Measurements from ENCODE around the gene TBC1D22A. TPM values are rescaled to one million over a fixed set of nuclear protein-coding genes. Genes with fewer than 3 reads are reported as not detected.

The TBC1D22A gene
- total RNA-seq, 3 donors from 2014 or later, result 19.0 to 23.6 (median 23.6) TPM

GRCh38 chr22:46753360-46753759 is 9.1 kb upstream of the TBC1D22A start:
- Histone ChIP-seq H3K4me3 (no peak overlapping the region), H3K9me3 (no peaks in the 10 kb centered on the region), H3K4me1 (peaks cover 0 to 6% of the 10 kb centered on the region in 2 donors), H3K27ac (peak overlapping the region; percentile 68 to 90), H3K27me3 (peaks cover 0 to 4% of the 10 kb centered on the region in 2 donors), H3K36me3 (no peaks in the 10 kb centered on the region)
- DNase-seq (ENCODE audit: low spot score in 2 of 2), result no peak
- TF ChIP-seq POLR2A (IDR thresholded peaks at IDR 0.05), result no peak
- no peak for TF ChIP-seq CTCF (IDR thresholded peaks at IDR 0.05)
- no peak for TF ChIP-seq POLR2AphosphoS5 (IDR thresholded peaks at IDR 0.05)
- intact Hi-C loops (cut with DNase I; ENCODE audit: low total_unique reads), result no loop called here

- intact Hi-C loops (cut with DNase I; ENCODE audit: low total_unique reads), result no loop called here
- peak overlapping the region; percentile 68 to 90 for H3K27ac ChIP-seq
- TF ChIP-seq POLR2AphosphoS5 (IDR thresholded peaks at IDR 0.05) (no peak), CTCF (IDR thresholded peaks at IDR 0.05) (no peak), POLR2A (IDR thresholded peaks at IDR 0.05) (no peak)
- no peaks in the 10 kb centered on the region for H3K36me3 ChIP-seq
- no peak overlapping the region for H3K4me3 ChIP-seq
- DNase-seq (ENCODE audit: low spot score in 2 of 2), result no peak
- H3K27me3 ChIP-seq, result no peaks in the 10 kb centered on the region
- peaks cover 0 to 6% of the 10 kb centered on the region in 2 donors for H3K4me1 ChIP-seq
- no peaks in the 10 kb centered on the region for H3K9me3 ChIP-seq
Observed at GRCh38 chr22:46753761-46754109, 8.7 kb upstream of the TBC1D22A start.

- Histone ChIP-seq H3K36me3 (no peaks in the 10 kb centered on the region), H3K4me1 (peaks cover 0 to 6% of the 10 kb centered on the region in 2 donors), H3K27ac (peak overlapping the region; percentile 68 to 90), H3K27me3 (no peaks in the 10 kb centered on the region), H3K4me3 (peak overlapping the region in 1 of 3 donors; percentile 17), H3K9me3 (no peaks in the 10 kb centered on the region)
- TF ChIP-seq POLR2A (IDR thresholded peaks at IDR 0.05) (no peak), CTCF (IDR thresholded peaks at IDR 0.05) (no peak), POLR2AphosphoS5 (IDR thresholded peaks at IDR 0.05) (peak; percentile 29 to 93 (median 58))
- peak; percentile 81 to 82 for DNase-seq (ENCODE audit: low spot score in 2 of 2)
- intact Hi-C loops (cut with DNase I; ENCODE audit: low total_unique reads), result no loop called here
Observed at GRCh38 chr22:46754110-46754799, 8.2 kb upstream of the TBC1D22A start.

- H3K27me3 ChIP-seq, result no peaks in the 10 kb centered on the region
- peak overlapping the region; percentile 68 to 90 for H3K27ac ChIP-seq
- no peak for DNase-seq (ENCODE audit: low spot score in 2 of 2)
- intact Hi-C loops (cut with DNase I; ENCODE audit: low total_unique reads), result no loop called here
- H3K4me3 ChIP-seq, result peak overlapping the region in 1 of 3 donors; percentile 17
- peaks cover 0 to 6% of the 10 kb centered on the region in 2 donors for H3K4me1 ChIP-seq
- no peaks in the 10 kb centered on the region for H3K36me3 ChIP-seq
- H3K9me3 ChIP-seq, result no peaks in the 10 kb centered on the region
- TF ChIP-seq POLR2AphosphoS5 (IDR thresholded peaks at IDR 0.05) (no peak), POLR2A (IDR thresholded peaks at IDR 0.05) (no peak)
Observed at GRCh38 chr22:46754826-46755225, 7.6 kb upstream of the TBC1D22A start.

GRCh38 chr22:46755525-46755924 is 6.9 kb upstream of the TBC1D22A start:
- H3K4me1 ChIP-seq, result peaks cover 0 to 6% of the 10 kb centered on the region in 2 donors
- DNase-seq (ENCODE audit: low spot score in 2 of 2), result no peak
- intact Hi-C loops (cut with DNase I; ENCODE audit: low total_unique reads), result no loop called here

More at GRCh38 chr22:46755525-46755924, 6.9 kb upstream of the TBC1D22A start:
- Histone ChIP-seq H3K27me3 (no peaks in the 10 kb centered on the region), H3K9me3 (no peaks in the 10 kb centered on the region), H3K4me3 (no peak overlapping the region), H3K27ac (no peak overlapping the region), H3K36me3 (no peaks in the 10 kb centered on the region)
- TF ChIP-seq POLR2A (IDR thresholded peaks at IDR 0.05) (no peak), POLR2AphosphoS5 (IDR thresholded peaks at IDR 0.05) (no peak), CTCF (IDR thresholded peaks at IDR 0.05) (no peak)
